HG03378 (cell line): Measurements from ENCODE around the gene TRMT2B.
A peak's percentile ranks its signal among the peaks of the same experiment; 100 is the strongest.
"Not testable (repeated sequence)": the region's sequence is repeated elsewhere in the genome, so short reads cannot be mapped to it uniquely, and the experiment has no call there.

Experiments used
- ATAC-seq: cut with Tn5 transposase; IDR thresholded peaks from one replicate; pipeline ENCODE4 v1.9.1; 2021; ENCODE audit warnings: mild to moderate bottlenecking, moderate library complexity; ENCODE audit not compliant: unreplicated experiment

Gene TRMT2B

DNA sequence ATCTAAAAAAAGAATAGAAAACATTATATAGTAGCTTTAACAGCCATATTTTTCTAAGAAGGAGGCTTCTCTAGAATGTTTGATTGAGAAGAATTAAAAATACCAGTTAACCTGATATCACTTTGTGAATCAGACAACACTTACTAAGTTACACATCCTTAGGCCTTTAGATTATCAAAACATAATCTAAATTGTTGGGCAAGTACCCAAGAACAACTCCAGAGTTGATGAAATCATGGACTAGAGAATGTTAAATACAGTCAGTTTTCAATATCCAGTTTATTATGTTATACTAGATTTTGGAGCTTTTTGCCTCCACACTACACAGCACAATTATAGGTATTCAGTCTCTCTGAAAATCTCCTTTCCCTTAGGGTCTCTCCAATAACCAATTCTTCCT, 42.8 kb downstream of the TRMT2B start:
- ATAC-seq = no peak

DNA sequence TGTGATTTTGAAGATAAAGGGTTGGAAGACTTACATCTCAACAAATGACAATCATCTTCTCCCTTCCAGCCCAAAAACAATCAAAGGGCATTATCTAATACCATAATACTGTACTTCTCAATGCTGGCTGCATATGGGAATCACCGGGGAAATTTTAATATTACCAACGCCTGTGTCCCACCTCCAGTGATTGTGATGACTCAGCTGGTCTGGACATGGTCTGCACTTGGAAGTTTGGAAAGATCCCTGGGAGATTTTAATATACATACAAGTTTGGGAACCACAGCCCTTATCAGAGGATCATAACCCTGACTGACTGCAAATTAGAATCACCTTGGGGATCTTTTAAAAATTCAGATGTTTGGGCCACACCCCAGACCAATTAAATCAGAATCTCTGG, 52.5 kb downstream of the TRMT2B start:
- ATAC-seq = no peak

DNA sequence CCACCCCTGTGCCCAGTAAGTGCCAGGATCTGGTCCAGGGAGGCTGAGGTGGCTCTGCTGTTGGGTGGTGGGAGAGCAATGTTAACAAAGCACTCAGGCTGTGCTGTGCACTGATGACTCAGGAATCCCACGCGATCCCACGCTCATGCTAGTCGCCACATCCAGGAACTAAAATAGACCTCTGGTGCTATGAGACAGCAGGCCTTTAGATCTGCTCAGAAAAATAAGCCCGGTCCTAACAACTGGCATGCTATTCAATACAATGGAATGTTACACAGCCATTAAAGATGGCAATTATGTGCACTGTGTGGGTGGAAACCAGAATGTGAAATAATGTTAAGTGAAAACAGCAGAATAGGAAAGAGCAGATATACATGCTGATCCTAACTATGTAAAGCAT, 56.4 kb downstream of the TRMT2B start:
- ATAC-seq = no peak

DNA sequence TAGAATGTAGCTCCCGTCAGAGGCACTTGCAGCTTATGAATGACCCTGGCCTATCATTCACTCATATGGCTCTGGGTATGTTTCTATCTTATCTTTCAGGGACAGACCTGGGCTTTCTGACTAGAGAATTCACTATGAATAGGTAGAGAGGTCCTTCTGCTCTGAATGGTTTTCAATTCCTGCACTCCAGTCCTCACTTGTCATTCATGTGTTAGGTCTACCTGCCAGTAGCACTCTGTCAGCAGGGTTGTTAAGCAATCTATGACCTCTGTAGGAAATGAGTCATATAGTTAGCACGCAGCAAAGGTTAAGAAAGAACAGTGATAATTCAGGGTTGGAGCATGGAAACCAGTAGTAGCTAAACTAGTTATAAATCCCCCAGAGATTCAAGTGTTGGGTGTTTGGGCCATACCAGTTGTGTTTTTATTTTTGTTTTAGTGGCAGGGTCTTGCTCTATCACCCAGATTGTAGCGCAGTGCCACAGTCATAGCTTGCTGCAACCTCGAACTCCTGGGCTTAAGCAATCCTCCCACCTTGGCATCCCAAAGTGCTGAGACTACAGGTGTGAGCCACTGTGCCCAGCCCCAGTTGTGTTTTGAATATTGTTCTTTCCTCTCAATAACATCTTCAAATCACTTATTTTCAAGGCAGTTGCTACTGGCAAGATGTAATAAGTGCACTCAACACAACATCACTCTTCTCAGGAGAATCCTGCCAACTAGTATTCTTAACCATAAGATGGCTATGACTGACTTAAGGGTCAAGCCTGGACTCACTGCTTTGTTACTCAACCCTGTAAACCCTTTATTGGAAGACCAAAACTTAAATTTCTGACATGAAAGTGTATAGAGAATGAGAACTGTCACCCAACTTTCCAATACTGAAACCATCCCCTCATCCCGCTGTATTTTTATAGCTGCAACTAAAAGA, 57.3 kb downstream of the TRMT2B start:
- ATAC-seq = peak; percentile 95

DNA sequence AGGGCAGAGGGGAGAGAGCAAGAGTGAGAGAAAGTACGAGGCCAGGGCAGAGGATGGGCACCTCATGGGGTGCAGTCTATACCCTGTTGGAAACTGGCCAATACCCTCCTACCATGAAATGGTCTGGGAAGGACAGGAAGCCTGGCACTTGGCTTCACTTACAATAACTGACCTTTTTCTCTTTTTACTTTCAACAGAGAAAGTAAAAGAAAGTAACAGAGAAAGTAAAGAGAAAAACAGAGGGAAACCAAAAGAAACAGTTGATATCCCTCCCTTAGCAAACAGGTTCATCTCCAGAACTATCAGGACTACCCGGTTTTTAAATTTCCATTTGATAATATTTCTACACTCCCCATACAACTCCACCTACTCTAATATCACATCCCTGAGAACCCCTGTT, 61.8 kb downstream of the TRMT2B start:
- ATAC-seq = no peak

DNA sequence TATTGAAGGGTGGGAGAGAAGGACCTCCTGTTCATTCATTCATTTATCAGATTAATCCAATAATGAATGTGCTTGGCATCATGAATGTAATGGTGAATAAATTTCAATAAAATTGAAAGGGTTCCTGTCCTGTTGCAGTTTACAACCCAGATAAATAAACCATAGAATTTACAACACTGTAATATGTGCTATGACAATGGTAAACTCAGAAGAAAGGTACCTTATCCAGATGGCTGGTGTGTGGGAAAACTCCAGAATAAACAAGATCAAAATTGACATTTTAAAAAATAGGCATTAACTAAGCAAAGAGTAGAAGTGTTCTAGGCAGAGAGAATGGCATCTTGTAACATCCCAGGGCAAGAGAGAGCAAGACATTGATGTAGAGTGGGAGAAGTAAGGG, 67.1 kb downstream of the TRMT2B start:
- ATAC-seq = no peak

DNA sequence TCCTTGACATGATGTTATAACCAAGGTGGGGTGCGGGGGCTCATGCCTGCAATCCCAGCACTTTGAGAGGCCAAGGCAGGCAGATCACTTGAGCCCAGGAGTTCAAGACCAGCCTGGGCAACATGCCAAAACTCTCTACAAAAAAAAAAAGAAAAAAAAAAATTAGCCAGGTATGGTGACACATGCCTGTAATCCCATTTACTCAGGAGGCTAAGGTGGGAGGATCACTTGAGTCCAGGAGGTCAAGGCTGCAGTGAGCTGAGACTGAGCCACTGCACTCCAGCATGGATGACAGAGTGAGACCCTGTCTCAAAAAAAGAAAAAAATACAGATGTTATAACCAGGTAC, 70.4 kb downstream of the TRMT2B start:
- not testable (repeated sequence) for ATAC-seq

DNA sequence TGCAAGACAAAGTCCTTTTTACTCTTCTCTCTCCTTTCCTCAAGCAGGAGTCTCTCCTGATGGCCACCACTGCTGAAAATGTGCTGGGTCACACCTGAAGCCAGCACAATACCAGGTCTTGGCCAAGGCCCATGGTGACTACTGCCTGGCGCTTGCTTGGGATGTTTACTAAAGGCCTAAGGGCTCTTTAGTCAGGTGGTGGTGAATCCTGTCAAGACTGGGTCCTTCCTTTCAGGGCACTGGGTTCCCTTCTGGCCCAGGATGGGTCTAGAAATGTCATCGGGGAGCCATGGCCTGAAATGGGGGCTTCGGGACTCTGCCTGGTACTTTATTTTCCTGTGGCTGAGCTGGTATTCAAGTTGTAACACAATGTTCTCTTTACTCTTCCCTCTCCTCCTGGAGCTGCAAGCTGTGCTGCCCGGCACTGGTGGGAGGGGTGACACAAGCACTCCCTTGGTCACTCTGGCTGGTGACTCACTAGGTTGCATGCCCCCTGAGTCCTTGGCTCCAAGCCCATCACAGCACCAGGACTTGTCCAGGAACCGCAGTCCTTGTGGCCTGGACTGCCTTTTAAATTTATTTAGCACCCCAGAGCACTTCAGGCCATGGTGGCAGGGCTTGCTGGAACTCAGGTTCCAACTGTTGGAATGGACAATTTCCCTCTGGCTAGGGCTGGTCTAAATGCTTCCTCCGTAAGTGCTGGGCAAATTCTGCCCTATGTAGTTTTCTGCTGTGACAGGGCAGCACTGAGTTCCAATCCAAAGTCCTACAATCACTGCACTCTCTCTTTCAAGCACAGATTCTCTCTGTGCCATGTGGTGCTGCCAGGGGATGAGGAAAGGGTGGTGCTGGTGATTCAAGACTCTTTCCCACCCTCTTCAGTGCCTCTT, 71.1 kb downstream of the TRMT2B start:
- no peak for ATAC-seq

DNA sequence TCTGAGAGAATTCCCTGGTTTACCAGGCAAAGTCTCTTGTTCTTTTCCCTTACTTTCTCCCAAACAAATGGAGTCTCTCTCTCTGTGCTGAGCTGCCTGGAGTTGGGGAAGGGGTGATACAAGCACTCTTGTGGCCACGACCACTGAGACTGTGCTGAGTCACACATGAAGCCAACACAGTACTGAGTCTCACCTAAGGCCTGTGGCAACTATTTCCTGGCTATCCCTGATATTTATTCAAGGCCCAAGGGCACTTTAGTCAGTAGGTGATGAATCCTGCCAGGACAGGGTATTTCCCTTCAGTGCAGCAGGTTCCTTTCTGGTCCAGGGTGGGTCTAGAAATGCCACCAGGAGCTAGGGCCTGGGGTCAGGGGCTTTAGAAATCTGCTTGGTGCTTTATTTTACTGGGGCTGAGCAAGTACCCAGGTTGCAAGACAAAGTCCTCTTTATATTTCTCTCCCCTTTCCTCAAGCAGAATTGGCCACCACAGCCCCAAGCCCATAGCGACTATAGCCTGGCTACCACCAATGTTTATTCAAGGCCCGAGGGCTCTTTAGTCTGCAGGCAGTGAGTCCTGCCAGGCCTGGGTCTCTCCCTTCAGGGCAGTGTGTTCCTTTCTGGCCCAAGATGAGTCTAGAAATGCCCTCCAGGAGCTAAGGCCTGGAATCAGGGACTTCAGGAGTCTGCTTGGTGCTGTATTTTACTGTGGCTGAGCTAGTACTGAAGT, 71.9 kb downstream of the TRMT2B start:
- ATAC-seq = no peak

DNA sequence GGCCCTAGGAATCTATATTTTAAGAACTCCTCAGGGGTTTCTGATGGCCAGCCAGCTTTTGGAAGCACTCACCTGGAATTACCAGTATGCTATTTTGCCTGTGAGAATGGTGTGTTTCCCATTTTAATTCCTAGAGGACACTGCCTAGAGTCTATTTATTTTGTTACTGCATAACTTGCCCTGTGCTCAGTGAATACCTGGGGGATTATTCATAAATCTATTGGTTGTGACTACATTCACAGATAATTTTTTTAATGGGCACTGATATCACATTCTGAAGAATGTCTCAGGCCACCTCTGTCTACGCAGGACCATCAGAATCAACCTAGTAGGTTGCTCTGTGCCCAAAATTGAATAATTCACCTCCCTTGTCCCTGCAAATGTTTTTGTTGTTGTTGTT, 75.7 kb downstream of the TRMT2B start:
- no peak for ATAC-seq

DNA sequence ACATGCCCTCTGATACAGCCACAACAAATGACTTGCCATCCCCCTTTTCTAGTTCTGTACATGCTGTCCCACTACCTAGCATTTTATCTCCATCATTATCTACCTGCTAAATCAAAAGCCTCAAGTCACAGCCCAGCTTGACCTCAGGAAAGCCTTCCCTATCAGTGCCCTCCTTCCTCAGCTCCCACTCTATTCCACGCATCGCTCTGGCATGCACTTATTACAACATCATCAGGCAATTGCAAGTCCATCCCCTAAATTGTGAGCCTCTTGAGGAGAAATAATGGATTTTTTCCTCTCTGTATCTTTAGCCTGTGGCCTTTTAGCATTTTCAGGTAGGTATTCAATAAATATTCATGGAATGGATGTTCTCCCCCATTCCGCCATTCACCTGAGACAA, 76.7 kb downstream of the TRMT2B start:
- no peak for ATAC-seq

DNA sequence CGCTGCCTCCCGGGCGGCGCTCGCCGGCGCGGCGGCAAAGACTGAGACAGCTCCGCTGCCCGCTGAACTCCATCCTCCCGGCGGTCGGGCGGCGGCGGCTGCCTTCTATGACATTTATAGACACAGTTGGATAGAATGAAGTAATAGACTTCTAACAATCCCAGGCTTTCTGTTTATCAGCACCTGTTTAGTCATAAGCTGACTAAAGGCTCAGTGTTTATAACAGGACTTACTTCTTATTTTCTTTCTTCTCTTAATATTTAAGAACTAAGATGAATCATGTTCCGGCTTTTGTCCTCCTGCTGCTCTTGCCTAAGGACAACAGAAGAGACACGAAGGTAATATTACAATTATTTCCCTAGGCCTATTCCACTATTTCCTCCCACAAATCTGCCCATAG, 78.5 kb downstream of the TRMT2B start:
- ATAC-seq = no peak

DNA sequence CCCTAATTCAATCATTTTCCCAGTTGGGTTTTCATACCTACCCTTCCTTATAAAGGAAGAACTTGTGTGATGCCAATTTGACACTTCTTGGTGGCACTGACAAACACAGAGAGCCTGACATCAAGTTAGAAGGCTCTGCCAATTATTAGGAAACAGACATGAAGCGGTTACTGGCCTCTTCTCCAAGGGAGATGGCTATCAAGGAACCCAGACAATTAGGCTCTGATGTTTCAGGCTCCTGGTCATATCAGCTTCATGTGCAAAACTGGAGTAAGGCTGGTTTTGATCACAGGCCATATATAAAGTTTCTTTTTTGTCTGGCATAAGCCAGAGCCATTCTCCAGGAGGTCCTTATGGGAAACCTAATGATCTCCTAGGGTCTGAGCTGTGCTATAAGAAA, 82.0 kb downstream of the TRMT2B start:
- ATAC-seq = no peak

DNA sequence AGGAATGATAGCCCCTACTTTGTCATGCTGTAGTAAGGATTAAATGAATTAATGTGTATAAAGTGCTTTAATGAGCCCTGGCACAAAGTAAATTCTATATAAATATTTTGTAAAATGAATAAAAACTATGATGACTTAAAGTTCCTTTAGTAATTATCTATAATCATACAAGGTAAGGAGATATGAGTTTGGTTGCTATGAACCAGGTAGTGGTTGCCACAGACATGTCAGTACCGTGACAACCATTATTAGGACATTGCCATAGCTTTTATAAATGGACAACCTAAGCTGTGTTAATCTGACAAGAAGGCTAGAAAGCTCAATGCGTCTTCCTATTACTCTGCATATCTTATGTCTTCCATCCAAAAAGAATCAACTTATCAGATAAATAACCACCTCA, 82.5 kb downstream of the TRMT2B start, which contains the start of gene ARL13A:
ARL13A (plus strand) TSS at position 301 of the 400 bp plus-strand sequence. CDS start 3,982 bp downstream, outside the sequence.
- no peak for ATAC-seq

DNA sequence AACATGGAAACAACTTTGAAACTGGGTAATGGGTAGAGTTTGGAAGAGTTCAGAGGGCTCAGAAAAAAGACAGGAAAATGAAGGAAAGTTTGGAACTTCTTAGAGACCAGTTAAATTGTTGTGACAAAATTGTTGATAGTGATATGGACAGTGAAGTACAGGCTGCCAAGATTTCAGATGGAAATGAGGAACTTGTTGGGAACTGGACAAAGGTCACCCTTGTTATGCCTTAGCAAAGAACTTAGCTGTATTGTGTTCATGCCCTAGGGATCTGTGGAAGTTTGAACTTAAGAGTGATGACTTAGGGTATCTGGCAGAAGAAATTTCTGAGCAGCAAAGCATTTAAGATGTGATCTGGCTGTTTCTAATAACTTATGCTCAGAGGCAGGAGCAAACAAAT, 87.5 kb downstream of the TRMT2B start:
- no peak for ATAC-seq

DNA sequence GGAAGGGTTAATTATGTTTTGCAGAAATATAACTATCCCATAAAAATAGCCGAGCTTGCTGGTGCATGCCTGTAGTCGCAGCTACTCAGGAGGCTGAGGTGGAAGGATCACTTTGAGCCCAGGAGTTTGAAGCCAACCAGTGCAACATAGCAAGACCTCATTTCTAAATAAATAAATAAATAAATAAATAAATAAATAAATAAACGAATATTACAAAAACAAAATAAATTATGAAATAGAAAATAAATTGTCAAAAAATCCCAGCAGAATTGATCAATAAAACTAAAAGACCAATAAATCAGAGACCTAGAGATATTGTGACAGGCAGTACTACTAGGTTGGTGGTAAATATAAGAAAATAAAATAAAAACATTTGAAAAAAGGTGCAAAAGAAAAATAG, 89.1 kb downstream of the TRMT2B start:
- no peak for ATAC-seq
